Activated naive CD8-positive, alpha-beta T cell (primary cell): ENCODE data around the gene MCU.

ENCODE experiments used
- H3K27ac Mint-ChIP-seq: one replicate; pipeline ENCODE4 v1.8.0; 2021; ENCODE audit warnings: mixed read lengths
- H3K27me3 Mint-ChIP-seq: one replicate; pipeline ENCODE4 v1.8.0; 2021; ENCODE audit warnings: mixed read lengths
- H3K36me3 Mint-ChIP-seq: one replicate; pipeline ENCODE4 v1.8.0; 2021; ENCODE audit warnings: mixed read lengths
- H3K4me1 Mint-ChIP-seq: one replicate; pipeline ENCODE4 v1.8.0; 2021; ENCODE audit warnings: low read depth, mixed read lengths
- H3K4me3 Mint-ChIP-seq: one replicate; pipeline ENCODE4 v1.8.0; 2021; ENCODE audit warnings: mild to moderate bottlenecking, mixed read lengths
- H3K9me3 Mint-ChIP-seq: one replicate; pipeline ENCODE4 v1.8.0; 2021; ENCODE audit warnings: low read depth, mixed read lengths

Gene MCU

GRCh38 chr10:72809006-72809405, 117.1 kb downstream of the MCU start:
- no peak overlapping the region for H3K27ac Mint-ChIP-seq
- H3K27me3 Mint-ChIP-seq: no peaks in the 10 kb centered on the region
- no peak overlapping the region for H3K4me3 Mint-ChIP-seq
- no peaks in the 10 kb centered on the region for H3K4me1 Mint-ChIP-seq
- H3K9me3 Mint-ChIP-seq: peaks cover 4% of the 10 kb centered on the region
- H3K36me3 Mint-ChIP-seq: peaks cover 11% of the 10 kb centered on the region

GRCh38 chr10:72810976-72811375, 119.0 kb downstream of the MCU start:
- H3K27ac Mint-ChIP-seq: no peak overlapping the region
- peaks cover 6% of the 10 kb centered on the region for H3K36me3 Mint-ChIP-seq
- H3K4me1 Mint-ChIP-seq: no peaks in the 10 kb centered on the region
- no peaks in the 10 kb centered on the region for H3K27me3 Mint-ChIP-seq
- no peak overlapping the region for H3K4me3 Mint-ChIP-seq
- H3K9me3 Mint-ChIP-seq: peaks cover 4% of the 10 kb centered on the region

- Mint-ChIP-seq H3K27ac (no peak overlapping the region), H3K36me3 (peaks cover 6% of the 10 kb centered on the region), H3K9me3 (peaks cover 4% of the 10 kb centered on the region), H3K4me1 (no peaks in the 10 kb centered on the region), H3K27me3 (no peaks in the 10 kb centered on the region), H3K4me3 (no peak overlapping the region)
Observed at GRCh38 chr10:72812415-72812752, 120.4 kb downstream of the MCU start.

GRCh38 chr10:72812753-72813430, 120.9 kb downstream of the MCU start:
- Mint-ChIP-seq H3K4me3 (no peak overlapping the region), H3K27me3 (no peaks in the 10 kb centered on the region), H3K9me3 (peaks cover 4% of the 10 kb centered on the region), H3K4me1 (no peaks in the 10 kb centered on the region), H3K27ac (no peak overlapping the region), H3K36me3 (peaks cover 6% of the 10 kb centered on the region)

DNA sequence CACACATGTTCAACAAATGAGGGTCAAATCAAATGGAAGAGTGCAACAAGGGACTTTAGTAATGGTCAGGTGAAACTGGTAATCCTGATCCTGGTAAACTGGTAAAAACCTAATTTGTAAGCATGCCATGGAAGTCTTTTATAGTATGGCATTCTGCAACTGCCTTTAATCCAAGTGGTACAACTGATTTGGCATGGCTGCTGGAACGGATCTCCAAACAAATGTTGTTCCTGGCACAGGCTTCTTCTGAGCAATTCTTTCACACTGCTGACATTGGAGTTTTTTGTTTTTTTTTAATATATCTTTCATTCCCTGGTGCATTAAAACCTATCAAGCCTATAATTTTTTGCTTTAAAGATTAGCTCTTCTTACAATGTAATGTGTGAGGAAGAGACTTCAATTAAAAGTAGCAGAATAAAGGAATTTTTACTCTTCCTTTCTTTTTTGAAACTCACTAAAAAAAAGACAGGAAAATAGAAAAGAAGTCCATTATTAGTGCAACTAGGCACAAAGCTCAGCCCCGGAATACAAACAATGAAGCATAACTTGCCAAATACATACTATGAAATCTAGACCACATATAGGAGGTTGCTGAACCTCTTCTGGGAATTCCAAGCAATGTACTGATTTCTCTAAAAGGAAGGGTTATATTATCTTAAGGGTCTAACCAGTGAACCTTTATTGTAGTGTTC, 122.3 kb downstream of the MCU start:
- peaks cover 6% of the 10 kb centered on the region for H3K4me1 Mint-ChIP-seq
- no peak overlapping the region for H3K27ac Mint-ChIP-seq
- no peaks in the 10 kb centered on the region for H3K27me3 Mint-ChIP-seq
- H3K36me3 Mint-ChIP-seq: peaks cover 2% of the 10 kb centered on the region
- H3K9me3 Mint-ChIP-seq: no peaks in the 10 kb centered on the region
- H3K4me3 Mint-ChIP-seq: no peak overlapping the region

- Mint-ChIP-seq H3K27me3 (no peaks in the 10 kb centered on the region), H3K4me1 (peaks cover 6% of the 10 kb centered on the region), H3K4me3 (no peak overlapping the region)
Observed at GRCh38 chr10:72816565-72816964, 124.6 kb downstream of the MCU start.

GRCh38 chr10:72818076-72818475, 126.1 kb downstream of the MCU start:
- H3K27ac Mint-ChIP-seq: no peak overlapping the region
- no peaks in the 10 kb centered on the region for H3K27me3 Mint-ChIP-seq

More at GRCh38 chr10:72816565-72816964, 124.6 kb downstream of the MCU start:
- Mint-ChIP-seq H3K9me3 (no peaks in the 10 kb centered on the region), H3K27ac (no peak overlapping the region), H3K36me3 (peaks cover 3% of the 10 kb centered on the region)

GRCh38 chr10:72819053-72819452, 127.1 kb downstream of the MCU start:
- peaks cover 6% of the 10 kb centered on the region for H3K36me3 Mint-ChIP-seq
- H3K27ac Mint-ChIP-seq: no peak overlapping the region
- no peak overlapping the region for H3K4me3 Mint-ChIP-seq
- H3K4me1 Mint-ChIP-seq: peaks cover 6% of the 10 kb centered on the region
- H3K9me3 Mint-ChIP-seq: peaks cover 8% of the 10 kb centered on the region
- H3K27me3 Mint-ChIP-seq: no peaks in the 10 kb centered on the region

More at GRCh38 chr10:72818076-72818475, 126.1 kb downstream of the MCU start:
- peaks cover 6% of the 10 kb centered on the region for H3K4me1 Mint-ChIP-seq
- peaks cover 3% of the 10 kb centered on the region for H3K9me3 Mint-ChIP-seq
- peaks cover 6% of the 10 kb centered on the region for H3K36me3 Mint-ChIP-seq
- no peak overlapping the region for H3K4me3 Mint-ChIP-seq

- H3K27ac Mint-ChIP-seq: no peak overlapping the region
- peaks cover 8% of the 10 kb centered on the region for H3K9me3 Mint-ChIP-seq
- no peak overlapping the region for H3K4me3 Mint-ChIP-seq
- H3K27me3 Mint-ChIP-seq: no peaks in the 10 kb centered on the region
- peaks cover 6% of the 10 kb centered on the region for H3K36me3 Mint-ChIP-seq
- peaks cover 6% of the 10 kb centered on the region for H3K4me1 Mint-ChIP-seq
Observed at GRCh38 chr10:72821606-72822005, 129.7 kb downstream of the MCU start.

- Mint-ChIP-seq H3K36me3 (peaks cover 6% of the 10 kb centered on the region), H3K4me1 (peaks cover 6% of the 10 kb centered on the region), H3K27me3 (no peaks in the 10 kb centered on the region), H3K9me3 (peaks cover 8% of the 10 kb centered on the region), H3K4me3 (no peak overlapping the region), H3K27ac (no peak overlapping the region)
Observed at GRCh38 chr10:72822342-72822986, 130.5 kb downstream of the MCU start.

DNA sequence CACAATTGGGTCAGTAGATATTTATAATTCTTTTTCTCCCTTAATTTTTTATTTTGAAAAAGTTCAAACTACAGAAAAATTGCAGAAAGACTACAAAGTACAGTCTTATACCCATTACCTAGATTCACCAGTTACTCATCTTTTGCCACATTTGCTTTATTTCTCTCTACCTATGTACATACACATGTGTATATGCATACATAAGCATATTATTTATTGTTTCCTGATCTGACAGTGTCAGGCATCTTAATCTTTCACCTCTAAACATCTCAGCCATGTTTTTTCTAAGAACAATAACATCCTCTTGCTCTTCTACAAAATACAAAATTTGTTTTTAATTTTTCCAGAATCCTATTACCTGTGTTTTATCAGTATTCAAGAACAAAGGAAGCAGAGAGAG, 133.2 kb downstream of the MCU start:
- Mint-ChIP-seq H3K9me3 (peaks cover 8% of the 10 kb centered on the region), H3K27ac (no peak overlapping the region), H3K4me1 (no peaks in the 10 kb centered on the region), H3K4me3 (no peak overlapping the region), H3K36me3 (peaks cover 6% of the 10 kb centered on the region), H3K27me3 (no peaks in the 10 kb centered on the region)

GRCh38 chr10:72826346-72826745, 134.4 kb downstream of the MCU start:
- H3K36me3 Mint-ChIP-seq: peaks cover 4% of the 10 kb centered on the region
- H3K4me3 Mint-ChIP-seq: no peak overlapping the region
- peaks cover 8% of the 10 kb centered on the region for H3K9me3 Mint-ChIP-seq
- no peaks in the 10 kb centered on the region for H3K27me3 Mint-ChIP-seq
- no peak overlapping the region for H3K27ac Mint-ChIP-seq
- no peaks in the 10 kb centered on the region for H3K4me1 Mint-ChIP-seq

DNA sequence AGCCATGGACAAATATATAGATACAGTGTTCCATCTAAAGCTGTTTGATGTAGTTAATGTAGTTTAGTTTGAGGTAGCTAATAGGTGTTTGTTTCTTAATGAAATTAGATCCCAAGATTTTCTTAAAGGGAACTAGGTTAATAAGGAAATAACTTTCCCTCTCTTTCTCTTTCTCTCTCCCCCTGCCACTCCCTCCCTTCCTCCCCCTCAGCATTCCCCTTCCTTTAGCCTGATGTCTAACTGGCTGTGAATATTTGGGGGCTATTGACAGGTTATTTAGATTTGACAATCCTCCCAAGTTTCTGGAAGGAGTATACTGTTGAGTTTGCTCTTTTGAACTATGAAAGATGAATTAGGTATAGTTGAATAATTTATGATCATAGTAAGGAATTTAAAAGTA, 136.4 kb downstream of the MCU start:
- Mint-ChIP-seq H3K4me3 (no peak overlapping the region), H3K36me3 (no peaks in the 10 kb centered on the region), H3K27me3 (no peaks in the 10 kb centered on the region)

GRCh38 chr10:72830625-72831024, 138.7 kb downstream of the MCU start:
- no peaks in the 10 kb centered on the region for H3K27me3 Mint-ChIP-seq
- no peaks in the 10 kb centered on the region for H3K9me3 Mint-ChIP-seq
- peaks cover 3% of the 10 kb centered on the region for H3K36me3 Mint-ChIP-seq
- no peak overlapping the region for H3K4me3 Mint-ChIP-seq
- no peaks in the 10 kb centered on the region for H3K4me1 Mint-ChIP-seq
- H3K27ac Mint-ChIP-seq: no peak overlapping the region

More for the DNA sequence above, 136.4 kb downstream of the MCU start:
- no peak overlapping the region for H3K27ac Mint-ChIP-seq
- H3K9me3 Mint-ChIP-seq: peaks cover 3% of the 10 kb centered on the region
- no peaks in the 10 kb centered on the region for H3K4me1 Mint-ChIP-seq

DNA sequence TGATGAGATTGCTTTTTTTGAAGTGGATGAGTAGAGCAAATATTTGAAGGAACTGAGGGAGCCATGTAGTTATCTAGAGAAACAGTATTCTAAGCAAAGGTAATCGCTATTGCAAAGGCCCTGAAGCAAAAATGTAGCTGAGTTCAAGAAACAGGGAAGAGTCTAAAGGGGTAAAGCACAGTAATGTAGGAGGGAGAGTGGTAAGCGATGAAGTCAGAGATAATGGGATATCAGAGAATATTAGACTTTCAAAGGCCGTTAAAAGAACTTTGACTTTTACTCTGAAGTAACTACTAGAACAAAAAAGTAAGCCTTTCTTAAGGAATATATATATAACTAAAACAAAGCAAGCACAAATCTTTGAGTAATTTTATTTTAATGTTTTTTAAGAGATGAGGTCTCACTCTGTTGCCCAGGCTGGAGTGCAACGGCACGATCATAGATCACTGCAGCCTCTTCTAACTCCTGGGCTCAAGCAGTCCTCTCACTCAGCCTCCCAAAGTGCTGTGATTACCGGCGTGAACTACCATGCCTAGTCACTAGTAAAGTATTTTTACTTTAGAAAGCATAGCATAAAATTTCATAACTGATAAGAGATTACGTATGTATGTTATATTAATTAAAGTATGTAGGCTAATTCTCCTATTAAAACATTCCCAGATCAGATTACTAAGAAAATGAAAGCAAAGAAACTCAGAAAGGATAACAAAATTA, 139.9 kb downstream of the MCU start:
- Mint-ChIP-seq H3K9me3 (no peaks in the 10 kb centered on the region), H3K27ac (no peak overlapping the region), H3K36me3 (peaks cover 3% of the 10 kb centered on the region), H3K4me1 (no peaks in the 10 kb centered on the region), H3K4me3 (no peak overlapping the region), H3K27me3 (no peaks in the 10 kb centered on the region)
